PC-3 (cell line): ENCODE data around the gene SUN1. TPM values are rescaled to one million over a fixed set of nuclear protein-coding genes. Genes with fewer than 3 reads are reported as not detected.
"Not testable (repeated sequence)": the region's sequence is repeated elsewhere in the genome, so short reads cannot be mapped to it uniquely, and the experiment has no call there.

Experiments
- ATAC-seq: fragments of 200-7000 bp; cut with Tn5 transposase; 2 replicates; pipeline ENCODE4 v1.9.1; 2020; ENCODE audit warnings: mild to moderate bottlenecking, moderate library complexity
- BruUV-seq: library from RNA; stranded (reverse); fragments of 400-500 nt; replicated peaks from 2 replicates; lab custom pipeline; 2021; lab: Mats Ljungman, UMichigan
- CTCF ChIA-PET: fragments of 300-600 bp; sonication (Branson Sonifier 250); formaldehyde crosslinking; loops from one replicate; lab custom pipeline; 2022; ENCODE audit warnings: antibody characterized with exemption; lab: Charles Lee
- POLR2A ChIA-PET: fragments of 300-600 bp; sonication (Branson Sonifier 250); formaldehyde crosslinking; loops from one replicate; lab custom pipeline; 2022; ENCODE audit warnings: antibody characterized with exemption; ENCODE audit not compliant: unreplicated experiment; lab: Charles Lee
- DNase-seq: peaks from one replicate; pipeline ENCODE4 v3.0.0-alpha.2; 2015
- H2AFZ ChIP-seq: fragments of 300-600 bp; sonication (generic); 2 replicates; pipeline ENCODE4 v1.6.0; 2016; ENCODE audit warnings: antibody characterized with exemption, low read length
- H3F3A ChIP-seq: fragments of 300-600 bp; sonication (generic); one replicate; pipeline ENCODE4 v1.6.0; 2017; ENCODE audit warnings: antibody characterized with exemption, low read length, control low read depth, mild to moderate bottlenecking; ENCODE audit not compliant: unreplicated experiment
- H3K27ac ChIP-seq: fragments of 300-600 bp; sonication (generic); 2 replicates; pipeline ENCODE4 v1.5.1; 2016; ENCODE audit warnings: mild to moderate bottlenecking, low read length
- H3K27me3 ChIP-seq: fragments of 300-600 bp; sonication (generic); 2 replicates; pipeline ENCODE4 v1.6.1; 2016; ENCODE audit warnings: low read length, mixed read lengths
- H3K36me3 ChIP-seq: fragments of 300-600 bp; sonication (generic); 2 replicates; pipeline ENCODE4 v1.6.1; 2016; ENCODE audit warnings: low read depth, mixed run types, low read length, mixed read lengths
- H3K4me1 ChIP-seq: fragments of 300-600 bp; sonication (generic); 2 replicates; pipeline ENCODE4 v1.5.1; 2016; ENCODE audit warnings: low read length; ENCODE audit not compliant: insufficient read depth
- H3K4me2 ChIP-seq: fragments of 300-600 bp; sonication (generic); 2 replicates; pipeline ENCODE4 v1.6.0; 2016; ENCODE audit warnings: low read length
- H3K4me3 ChIP-seq: fragments of 300-600 bp; sonication (generic); 2 replicates; pipeline ENCODE4 v1.5.1; 2016; ENCODE audit warnings: mild to moderate bottlenecking, low read length, mixed read lengths
- H3K79me2 ChIP-seq: fragments of 300-600 bp; sonication (generic); 2 replicates; pipeline ENCODE4 v1.6.1; 2017; ENCODE audit warnings: low read length, mixed read lengths
- H3K9ac ChIP-seq: fragments of 300-600 bp; sonication (generic); 2 replicates; pipeline ENCODE4 v1.6.0; 2016; ENCODE audit warnings: mild to moderate bottlenecking, low read length
- H3K9me2 ChIP-seq: fragments of 300-600 bp; sonication (generic); replicated peaks from 2 replicates; pipeline ENCODE4 v1.6.1; 2016; ENCODE audit warnings: mixed run types, low read length, mixed read lengths
- H3K9me3 ChIP-seq: fragments of 300-600 bp; sonication (generic); 2 replicates; pipeline ENCODE4 v1.6.1; 2016; ENCODE audit warnings: low read length, mixed read lengths
- H4K20me1 ChIP-seq: fragments of 300-600 bp; sonication (generic); 2 replicates; pipeline ENCODE4 v1.6.1; 2016; ENCODE audit warnings: low read length, mixed read lengths
- CTCF ChIP-seq: fragments of 300-600 bp; sonication (generic); conservative IDR thresholded peaks from 2 replicates; pipeline ENCODE4 v1.5.1; 2017; ENCODE audit warnings: antibody characterized with exemption, low read depth, mild to moderate bottlenecking, low read length
- EZH2 ChIP-seq: fragments of 300-600 bp; sonication (generic); IDR thresholded peaks from one replicate; pipeline ENCODE4 v1.6.1; 2017; ENCODE audit warnings: antibody characterized with exemption, mild to moderate bottlenecking, low read length; ENCODE audit not compliant: unreplicated experiment
- EZH2phosphoT487 ChIP-seq: fragments of 300-600 bp; sonication (generic); IDR thresholded peaks from 2 replicates; pipeline ENCODE4 v1.6.1; 2018; ENCODE audit warnings: mild to moderate bottlenecking, antibody characterized with exemption, low read length, borderline replicate concordance
- intact Hi-C: fragments of 100-400 bp; cut with micrococcal nuclease; formaldehyde crosslinking; loops from 2 replicates; pipeline ENCODE4 v1.9.0; 2023
- total RNA-seq: library from RNA; depleted of rRNA; stranded (reverse); fragments of >200 nt; gene quantifications from 2 replicates; pipeline ENCODE4 v1.2.3, GENCODE V29; 2014

SUN1 gene
- total RNA-seq, 1 experiment from 2014 or later = 92.5 TPM

- H4K20me1 ChIP-seq = no peaks in the 10 kb centered on the region
- no peaks in the 10 kb centered on the region for H3K9me2 ChIP-seq
- no peaks in the 10 kb centered on the region for H3K27me3 ChIP-seq
- H3K4me1 ChIP-seq = no peaks in the 10 kb centered on the region
- DNase-seq = no peak
- TF ChIP-seq CTCF (no peak), EZH2phosphoT487 (no peak), EZH2 (no peak)
- intact Hi-C loops = no loop called here
- no peaks in the 10 kb centered on the region for H3K9me3 ChIP-seq
- H3K27ac ChIP-seq = no peak overlapping the region
- H3F3A ChIP-seq = no peaks in the 10 kb centered on the region
- no peak overlapping the region for H2AFZ ChIP-seq
- no peak overlapping the region for H3K9ac ChIP-seq
- BruUV-seq = no TSS peak
- H3K4me2 ChIP-seq = no peak overlapping the region
- CTCF ChIA-PET = no interaction called here
- POLR2A ChIA-PET = no interaction called here
- H3K36me3 ChIP-seq = peaks cover 37% of the 10 kb centered on the region; the same call in 1 of the 2 replicates
- H3K79me2 ChIP-seq = peaks cover 4% of the 10 kb centered on the region; the same call in 1 of the 2 replicates
- H3K4me3 ChIP-seq = no peak overlapping the region
- no peak for ATAC-seq
These were observed 12.2 kb downstream of the SUN1 start for GRCh38 chr7:844514-844913.

GRCh38 chr7:845091-845490, 12.8 kb downstream of the SUN1 start:
- ATAC-seq (no peak), DNase-seq (no peak)
- H3K4me1 ChIP-seq = no peaks in the 10 kb centered on the region
- CTCF ChIA-PET = no interaction called here
- H3K36me3 ChIP-seq = peaks cover 32% of the 10 kb centered on the region; the same call in 1 of the 2 replicates
- TF ChIP-seq CTCF (no peak), EZH2phosphoT487 (no peak), EZH2 (no peak)
- H3K9ac ChIP-seq = no peak overlapping the region
- H3K4me2 ChIP-seq = no peak overlapping the region
- no peak overlapping the region for H3K27ac ChIP-seq
- no peaks in the 10 kb centered on the region for H3K9me2 ChIP-seq
- POLR2A ChIA-PET = no interaction called here
- H3F3A ChIP-seq = no peaks in the 10 kb centered on the region
- H3K9me3 ChIP-seq = no peaks in the 10 kb centered on the region
- no peak overlapping the region for H2AFZ ChIP-seq
- intact Hi-C loops = no loop called here
- H4K20me1 ChIP-seq = no peaks in the 10 kb centered on the region
- BruUV-seq = no TSS peak
- H3K79me2 ChIP-seq = peaks cover 2% of the 10 kb centered on the region; the same call in 1 of the 2 replicates
- no peak overlapping the region for H3K4me3 ChIP-seq
- no peaks in the 10 kb centered on the region for H3K27me3 ChIP-seq

- Histone ChIP-seq H3K4me1 (no peaks in the 10 kb centered on the region), H3K9ac (no peak overlapping the region), H3K9me2 (no peaks in the 10 kb centered on the region), H2AFZ (no peak overlapping the region), H3K9me3 (no peaks in the 10 kb centered on the region), H3K4me2 (no peak overlapping the region), H3K27me3 (no peaks in the 10 kb centered on the region), H3K79me2 (no peaks in the 10 kb centered on the region; the same call in 1 of the 2 replicates), H3K27ac (no peak overlapping the region), H4K20me1 (no peaks in the 10 kb centered on the region), H3K4me3 (no peak overlapping the region), H3F3A (no peaks in the 10 kb centered on the region), H3K36me3 (peaks cover 32% of the 10 kb centered on the region; the same call in 1 of the 2 replicates)
- BruUV-seq = no TSS peak
- ChIA-PET POLR2A (no interaction called here), CTCF (no interaction called here)
- intact Hi-C loops = no loop called here
- ATAC-seq (no peak), DNase-seq (no peak)
- TF ChIP-seq EZH2 (no peak), CTCF (no peak), EZH2phosphoT487 (no peak)
These were observed 13.5 kb downstream of the SUN1 start for GRCh38 chr7:845731-846130.

GRCh38 chr7:846958-847650, 14.8 kb downstream of the SUN1 start:
- DNase-seq, H3K9ac ChIP-seq, BruUV-seq, H3K27me3 ChIP-seq, ATAC-seq, H3K9me3 ChIP-seq, H3K79me2 ChIP-seq, H3K4me3 ChIP-seq, H4K20me1 ChIP-seq, intact Hi-C loops, H2AFZ ChIP-seq, H3K4me1 ChIP-seq, H3F3A ChIP-seq, H3K4me2 ChIP-seq, H3K9me2 ChIP-seq, H3K27ac ChIP-seq: not testable (repeated sequence)
- H3K36me3 ChIP-seq = peaks cover 40% of the 10 kb centered on the region; the same call in 1 of the 2 replicates
- ChIA-PET CTCF (interaction anchor here (0.7 kb wide), 1 partner anchor 15 kb away, joined by 4 read pairs; no protein-coding TSS in a partner anchor), POLR2A (interaction anchor here (0.7 kb wide), 1 partner anchor 121 kb away, joined by 8 read pairs; the partner anchor contains the start of gene DNAAF5)
